ENCODE data around the gene SLC51A.

The SLC51A gene

DNA sequence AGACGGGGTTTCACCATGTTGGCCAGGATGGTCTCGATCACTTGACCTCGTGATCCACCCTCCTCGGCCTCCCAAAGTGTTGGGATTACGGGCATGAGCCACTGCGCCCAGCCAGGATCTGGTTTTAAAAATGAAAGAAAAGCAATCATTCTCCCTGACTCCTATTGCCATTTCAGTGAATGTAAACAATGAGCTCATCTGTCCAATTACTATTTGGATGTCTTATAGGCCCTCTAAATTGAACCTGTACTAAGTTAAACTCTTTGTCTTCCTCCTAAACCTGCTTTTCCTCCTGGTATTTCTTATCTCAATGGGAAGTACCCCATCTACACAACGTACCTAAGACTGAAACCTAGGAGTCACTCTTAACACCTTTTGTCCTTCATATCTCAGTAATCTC is 47.5 kb downstream of the SLC51A start:
- TF ChIP-seq ZBTB7A (IDR thresholded peaks at IDR 0.05; ENCODE audit: low read depth) (no peak), CREB1 (IDR thresholded peaks at IDR 0.05; ENCODE audit: low read depth) (no peak), TAF1 (IDR thresholded peaks at IDR 0.05; ENCODE audit: low read depth) (no peak), FOXM1 (IDR thresholded peaks at IDR 0.05; ENCODE audit: borderline replicate concordance, low read depth) (no peak), EGR1 (IDR thresholded peaks at IDR 0.05) (no peak), EP300 (IDR thresholded peaks at IDR 0.05; ENCODE audit: borderline replicate concordance) (no peak), CEBPB (IDR thresholded peaks at IDR 0.05) (no peak), TEAD4 (IDR thresholded peaks at IDR 0.05) (no peak), NFIC (IDR thresholded peaks at IDR 0.05) (no peak), TCF12 (IDR thresholded peaks at IDR 0.05; ENCODE audit: low read depth) (no peak), YY1 (IDR thresholded peaks at IDR 0.05; ENCODE audit: low read depth) (no peak), RAD21 (IDR thresholded peaks at IDR 0.05; ENCODE audit: low read depth) (no peak)
- TF ChIP-seq, protein P1, sequence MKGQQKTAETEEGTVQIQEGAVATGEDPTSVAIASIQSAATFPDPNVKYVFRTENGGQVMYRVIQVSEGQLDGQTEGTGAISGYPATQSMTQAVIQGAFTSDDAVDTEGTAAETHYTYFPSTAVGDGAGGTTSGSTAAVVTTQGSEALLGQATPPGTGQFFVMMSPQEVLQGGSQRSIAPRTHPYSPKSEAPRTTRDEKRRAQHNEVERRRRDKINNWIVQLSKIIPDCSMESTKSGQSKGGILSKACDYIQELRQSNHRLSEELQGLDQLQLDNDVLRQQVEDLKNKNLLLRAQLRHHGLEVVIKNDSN (IDR thresholded peaks at IDR 0.05), result no peak
- TF ChIP-seq, protein P2, sequence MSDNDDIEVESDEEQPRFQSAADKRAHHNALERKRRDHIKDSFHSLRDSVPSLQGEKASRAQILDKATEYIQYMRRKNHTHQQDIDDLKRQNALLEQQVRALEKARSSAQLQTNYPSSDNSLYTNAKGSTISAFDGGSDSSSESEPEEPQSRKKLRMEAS (IDR thresholded peaks at IDR 0.05), result no peak
- TF ChIP-seq, protein P3, sequence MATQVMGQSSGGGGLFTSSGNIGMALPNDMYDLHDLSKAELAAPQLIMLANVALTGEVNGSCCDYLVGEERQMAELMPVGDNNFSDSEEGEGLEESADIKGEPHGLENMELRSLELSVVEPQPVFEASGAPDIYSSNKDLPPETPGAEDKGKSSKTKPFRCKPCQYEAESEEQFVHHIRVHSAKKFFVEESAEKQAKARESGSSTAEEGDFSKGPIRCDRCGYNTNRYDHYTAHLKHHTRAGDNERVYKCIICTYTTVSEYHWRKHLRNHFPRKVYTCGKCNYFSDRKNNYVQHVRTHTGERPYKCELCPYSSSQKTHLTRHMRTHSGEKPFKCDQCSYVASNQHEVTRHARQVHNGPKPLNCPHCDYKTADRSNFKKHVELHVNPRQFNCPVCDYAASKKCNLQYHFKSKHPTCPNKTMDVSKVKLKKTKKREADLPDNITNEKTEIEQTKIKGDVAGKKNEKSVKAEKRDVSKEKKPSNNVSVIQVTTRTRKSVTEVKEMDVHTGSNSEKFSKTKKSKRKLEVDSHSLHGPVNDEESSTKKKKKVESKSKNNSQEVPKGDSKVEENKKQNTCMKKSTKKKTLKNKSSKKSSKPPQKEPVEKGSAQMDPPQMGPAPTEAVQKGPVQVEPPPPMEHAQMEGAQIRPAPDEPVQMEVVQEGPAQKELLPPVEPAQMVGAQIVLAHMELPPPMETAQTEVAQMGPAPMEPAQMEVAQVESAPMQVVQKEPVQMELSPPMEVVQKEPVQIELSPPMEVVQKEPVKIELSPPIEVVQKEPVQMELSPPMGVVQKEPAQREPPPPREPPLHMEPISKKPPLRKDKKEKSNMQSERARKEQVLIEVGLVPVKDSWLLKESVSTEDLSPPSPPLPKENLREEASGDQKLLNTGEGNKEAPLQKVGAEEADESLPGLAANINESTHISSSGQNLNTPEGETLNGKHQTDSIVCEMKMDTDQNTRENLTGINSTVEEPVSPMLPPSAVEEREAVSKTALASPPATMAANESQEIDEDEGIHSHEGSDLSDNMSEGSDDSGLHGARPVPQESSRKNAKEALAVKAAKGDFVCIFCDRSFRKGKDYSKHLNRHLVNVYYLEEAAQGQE (IDR thresholded peaks at IDR 0.05; ENCODE audit: low read depth), result no peak

DNA sequence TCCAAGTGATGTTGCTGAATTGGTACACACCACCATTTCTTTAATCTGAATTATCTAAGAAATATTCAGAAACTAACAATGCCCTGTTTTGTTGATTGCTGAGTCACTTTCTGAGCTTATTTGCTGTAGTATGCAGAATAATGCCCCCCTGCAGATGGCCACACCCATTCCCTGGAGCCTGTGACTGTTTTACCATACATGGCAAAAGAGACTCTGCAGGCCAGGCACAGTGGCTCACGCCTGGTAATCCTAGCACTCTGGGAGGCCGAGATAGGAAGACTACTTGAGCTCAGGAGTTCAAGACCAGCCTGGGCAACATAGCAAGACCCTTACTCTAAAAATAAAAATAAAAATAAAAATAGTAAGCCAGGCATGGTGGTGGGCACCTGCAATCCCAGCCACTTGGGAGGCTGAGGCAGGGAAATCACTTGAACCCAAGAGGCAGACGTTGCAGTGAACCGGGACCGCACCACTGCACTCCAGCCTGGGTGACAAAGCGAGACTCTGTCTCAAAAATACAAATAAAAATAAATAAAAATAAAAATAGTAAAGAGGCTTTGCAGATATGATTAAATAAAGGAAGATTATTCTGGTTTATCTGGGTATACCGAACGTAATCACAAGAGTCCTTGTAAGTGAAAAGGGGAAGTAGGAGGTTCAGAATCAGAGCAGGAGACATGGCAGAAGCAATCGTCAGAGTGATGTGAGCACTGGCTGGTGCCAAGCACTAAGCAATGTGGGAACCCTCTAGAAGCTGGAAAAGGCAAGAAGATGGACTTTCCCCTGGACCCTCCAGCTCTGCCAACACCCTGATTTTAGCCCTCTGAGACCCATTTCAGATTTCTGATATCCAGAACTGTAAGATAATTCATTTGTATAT is 52.2 kb downstream of the SLC51A start:
- TF ChIP-seq EP300 (IDR thresholded peaks at IDR 0.05; ENCODE audit: borderline replicate concordance) (peak; percentile 78), ZBTB7A (IDR thresholded peaks at IDR 0.05; ENCODE audit: low read depth) (no peak), TAF1 (IDR thresholded peaks at IDR 0.05; ENCODE audit: low read depth) (no peak), EGR1 (IDR thresholded peaks at IDR 0.05) (no peak), YY1 (IDR thresholded peaks at IDR 0.05; ENCODE audit: low read depth) (no peak), NFIC (IDR thresholded peaks at IDR 0.05) (no peak), TCF12 (IDR thresholded peaks at IDR 0.05; ENCODE audit: low read depth) (peak; percentile 69; the same call in 1 of the 2 replicates), TEAD4 (IDR thresholded peaks at IDR 0.05) (peak; percentile 78), CEBPB (IDR thresholded peaks at IDR 0.05) (no peak), RAD21 (IDR thresholded peaks at IDR 0.05; ENCODE audit: low read depth) (no peak), FOXM1 (IDR thresholded peaks at IDR 0.05; ENCODE audit: borderline replicate concordance, low read depth) (peak; percentile 71), CREB1 (IDR thresholded peaks at IDR 0.05; ENCODE audit: low read depth) (no peak)
- TF ChIP-seq, protein P1 (IDR thresholded peaks at IDR 0.05), result no peak
- TF ChIP-seq, protein P2 (IDR thresholded peaks at IDR 0.05), result no peak
- TF ChIP-seq, protein P3 (IDR thresholded peaks at IDR 0.05; ENCODE audit: low read depth), result no peak

DNA sequence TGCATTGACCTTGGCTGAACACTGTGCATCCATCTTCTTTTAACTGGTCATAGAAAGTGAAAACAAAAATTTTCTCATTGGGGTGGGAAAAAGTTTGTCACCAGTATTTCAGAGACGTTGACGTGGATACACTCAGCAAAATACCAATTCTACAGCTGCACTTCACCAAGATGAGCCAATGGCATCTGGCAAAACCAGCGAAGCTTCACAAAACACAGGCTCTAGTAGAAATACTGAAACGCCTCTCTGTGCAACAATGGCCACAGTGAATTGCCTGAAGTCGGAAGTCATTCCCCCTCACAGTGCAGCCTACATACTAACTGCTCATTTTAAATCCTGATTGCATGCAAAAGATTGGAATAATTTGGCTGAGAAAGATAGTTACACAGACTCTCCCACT is 54.2 kb downstream of the SLC51A start:
- no peak for TF ChIP-seq TAF1 (IDR thresholded peaks at IDR 0.05; ENCODE audit: low read depth)
- TF ChIP-seq NFIC (IDR thresholded peaks at IDR 0.05), result no peak
- no peak for TF ChIP-seq EGR1 (IDR thresholded peaks at IDR 0.05)
- no peak for TF ChIP-seq ZBTB7A (IDR thresholded peaks at IDR 0.05; ENCODE audit: low read depth)
- TF ChIP-seq, protein P3 (IDR thresholded peaks at IDR 0.05; ENCODE audit: low read depth), result no peak
- TF ChIP-seq, protein P2 (IDR thresholded peaks at IDR 0.05), result no peak
- TF ChIP-seq TCF12 (IDR thresholded peaks at IDR 0.05; ENCODE audit: low read depth), result no peak
- TF ChIP-seq CEBPB (IDR thresholded peaks at IDR 0.05), result no peak
- TF ChIP-seq FOXM1 (IDR thresholded peaks at IDR 0.05; ENCODE audit: borderline replicate concordance, low read depth), result no peak
- TF ChIP-seq CREB1 (IDR thresholded peaks at IDR 0.05; ENCODE audit: low read depth), result no peak
- TF ChIP-seq YY1 (IDR thresholded peaks at IDR 0.05; ENCODE audit: low read depth), result no peak
- no peak for TF ChIP-seq TEAD4 (IDR thresholded peaks at IDR 0.05)
- TF ChIP-seq, protein P1 (IDR thresholded peaks at IDR 0.05), result no peak
- TF ChIP-seq RAD21 (IDR thresholded peaks at IDR 0.05; ENCODE audit: low read depth), result no peak
- no peak for TF ChIP-seq EP300 (IDR thresholded peaks at IDR 0.05; ENCODE audit: borderline replicate concordance)

Data from Ishikawa (cell line).